OCI-LY3 (cell line): Measurements from ENCODE around the gene GRIP2.

ENCODE experiments used
- CTCF ChIP-seq: fragments of 200-600, 300-600 bp; sonication (generic); IDR thresholded peaks from 2 replicates; pipeline ENCODE4 v1.5.1; 2014; ENCODE audit warnings: antibody characterized with exemption, low read length, low read depth
- EZH2phosphoT487 ChIP-seq: fragments of 200-600 bp; shearing (Covaris generic); IDR thresholded peaks from 2 replicates; pipeline ENCODE4 v1.6.1; 2018; ENCODE audit warnings: antibody characterized with exemption, mixed run types, low read depth

GRCh38 chr3:14457999-14458398, 82.1 kb downstream of the GRIP2 start:
- TF ChIP-seq CTCF (no peak), EZH2phosphoT487 (no peak)
